ENCODE data around the gene NNMT. TPM values are rescaled to one million over a fixed set of nuclear protein-coding genes. Genes with fewer than 3 reads are reported as not detected.
A peak's percentile ranks its signal among the peaks of the same experiment; 100 is the strongest.

The NNMT gene
- total RNA-seq, 1 experiment from 2014 or later, result 2.4 TPM

GRCh38 chr11:114317787-114318137, 21.6 kb downstream of the NNMT start:
- Mint-ChIP-seq H3K27ac (ENCODE audit: unreplicated experiment) (no peak overlapping the region), H3K9me3 (ENCODE audit: unreplicated experiment) (no peaks in the 10 kb centered on the region), H3K36me3 (ENCODE audit: insufficient read depth, unreplicated experiment) (no peaks in the 10 kb centered on the region), H3K4me3 (ENCODE audit: unreplicated experiment) (no peak overlapping the region), H3K4me1 (ENCODE audit: low read depth, unreplicated experiment) (peaks cover 14% of the 10 kb centered on the region), H3K27me3 (ENCODE audit: insufficient read depth, unreplicated experiment) (peaks cover 3% of the 10 kb centered on the region)
- intact Hi-C loops (cut with micrococcal nuclease; ENCODE audit: unreplicated experiment), result loop anchor here (1.0 to 2.0 kb wide), 3 partner anchors 23 to 445 kb away; no protein-coding TSS in a partner anchor
- no peaks in the 10 kb centered on the region for H3K27me3 ChIP-seq (replicated peaks; ENCODE audit: control insufficient read depth, insufficient read depth, low read length)
- ChIA-PET POLR2A (interaction anchor here (0.6 kb wide), 1 partner anchor 127 kb away, joined by 3 read pairs; no protein-coding TSS in a partner anchor), CTCF (no interaction called here)
- no peaks in the 10 kb centered on the region for H3K9me3 ChIP-seq
- peaks cover 20% of the 10 kb centered on the region for H3K4me1 ChIP-seq
- no TSS peak for BruUV-seq (replicated peaks)
- TF ChIP-seq CTCF (IDR thresholded peaks at IDR 0.05; ENCODE audit: insufficient read depth in 1 of 2, low read depth in 1 of 2, low read length in 1 of 2, severe bottlenecking in 1 of 2, unreplicated experiment in 1 of 2), result peak; percentile 32 to 48
- no peaks in the 10 kb centered on the region for H3K36me3 ChIP-seq (ENCODE audit: control insufficient read depth, insufficient read depth, low read length)
- H3K4me3 ChIP-seq (ENCODE audit: low read depth, low read length), result no peak overlapping the region
- DNase-seq, result peak; percentile 52 to 57

GRCh38 chr11:114318361-114318760, 22.2 kb downstream of the NNMT start:
- H3K4me1 Mint-ChIP-seq (ENCODE audit: low read depth, unreplicated experiment), result peaks cover 14% of the 10 kb centered on the region
- Histone ChIP-seq H3K27me3 (replicated peaks; ENCODE audit: control insufficient read depth, insufficient read depth, low read length) (no peaks in the 10 kb centered on the region), H3K9me3 (no peaks in the 10 kb centered on the region), H3K36me3 (ENCODE audit: control insufficient read depth, insufficient read depth, low read length) (no peaks in the 10 kb centered on the region), H3K4me3 (ENCODE audit: low read depth, low read length) (no peak overlapping the region), H3K4me1 (peaks cover 20% of the 10 kb centered on the region)
- CTCF ChIA-PET, result no interaction called here
- peaks cover 3% of the 10 kb centered on the region for H3K27me3 Mint-ChIP-seq (ENCODE audit: insufficient read depth, unreplicated experiment)
- H3K9me3 Mint-ChIP-seq (ENCODE audit: unreplicated experiment), result no peaks in the 10 kb centered on the region
- H3K36me3 Mint-ChIP-seq (ENCODE audit: insufficient read depth, unreplicated experiment), result no peaks in the 10 kb centered on the region
- no peak for TF ChIP-seq CTCF (IDR thresholded peaks at IDR 0.05; ENCODE audit: insufficient read depth in 1 of 2, low read depth in 1 of 2, low read length in 1 of 2, severe bottlenecking in 1 of 2, unreplicated experiment in 1 of 2)
- no peak overlapping the region for H3K4me3 Mint-ChIP-seq (ENCODE audit: unreplicated experiment)
- intact Hi-C loops (cut with micrococcal nuclease; ENCODE audit: unreplicated experiment), result no loop called here
- DNase-seq, result no peak
- no peak overlapping the region for H3K27ac Mint-ChIP-seq (ENCODE audit: unreplicated experiment)
- BruUV-seq (replicated peaks), result no TSS peak
- POLR2A ChIA-PET, result interaction anchor here (0.6 kb wide), 1 partner anchor 127 kb away, joined by 3 read pairs; no protein-coding TSS in a partner anchor

- peaks cover 20% of the 10 kb centered on the region for H3K4me1 ChIP-seq
These were observed 23.6 kb downstream of the NNMT start for GRCh38 chr11:114319716-114320328.

More at GRCh38 chr11:114319716-114320328, 23.6 kb downstream of the NNMT start:
- intact Hi-C loops (cut with micrococcal nuclease; ENCODE audit: unreplicated experiment), result no loop called here
- ChIA-PET POLR2A (no interaction called here), CTCF (no interaction called here)
- Histone ChIP-seq H3K36me3 (ENCODE audit: control insufficient read depth, insufficient read depth, low read length) (no peaks in the 10 kb centered on the region), H3K4me3 (ENCODE audit: low read depth, low read length) (no peak overlapping the region), H3K9me3 (0 out of 2 replicates have a peak, but pooled peaks cover 3% of the 10 kb centered on the region), H3K27me3 (replicated peaks; ENCODE audit: control insufficient read depth, insufficient read depth, low read length) (no peaks in the 10 kb centered on the region)
- BruUV-seq (replicated peaks), result no TSS peak
- Mint-ChIP-seq H3K27ac (ENCODE audit: unreplicated experiment) (no peak overlapping the region), H3K9me3 (ENCODE audit: unreplicated experiment) (no peaks in the 10 kb centered on the region), H3K27me3 (ENCODE audit: insufficient read depth, unreplicated experiment) (peaks cover 3% of the 10 kb centered on the region), H3K4me1 (ENCODE audit: low read depth, unreplicated experiment) (peaks cover 14% of the 10 kb centered on the region), H3K36me3 (ENCODE audit: insufficient read depth, unreplicated experiment) (no peaks in the 10 kb centered on the region), H3K4me3 (ENCODE audit: unreplicated experiment) (no peak overlapping the region)
- TF ChIP-seq CTCF (IDR thresholded peaks at IDR 0.05; ENCODE audit: insufficient read depth in 1 of 2, low read depth in 1 of 2, low read length in 1 of 2, severe bottlenecking in 1 of 2, unreplicated experiment in 1 of 2), result no peak
- no peak for DNase-seq
